ENCODE results near the gene MRGPRF.

DNA sequence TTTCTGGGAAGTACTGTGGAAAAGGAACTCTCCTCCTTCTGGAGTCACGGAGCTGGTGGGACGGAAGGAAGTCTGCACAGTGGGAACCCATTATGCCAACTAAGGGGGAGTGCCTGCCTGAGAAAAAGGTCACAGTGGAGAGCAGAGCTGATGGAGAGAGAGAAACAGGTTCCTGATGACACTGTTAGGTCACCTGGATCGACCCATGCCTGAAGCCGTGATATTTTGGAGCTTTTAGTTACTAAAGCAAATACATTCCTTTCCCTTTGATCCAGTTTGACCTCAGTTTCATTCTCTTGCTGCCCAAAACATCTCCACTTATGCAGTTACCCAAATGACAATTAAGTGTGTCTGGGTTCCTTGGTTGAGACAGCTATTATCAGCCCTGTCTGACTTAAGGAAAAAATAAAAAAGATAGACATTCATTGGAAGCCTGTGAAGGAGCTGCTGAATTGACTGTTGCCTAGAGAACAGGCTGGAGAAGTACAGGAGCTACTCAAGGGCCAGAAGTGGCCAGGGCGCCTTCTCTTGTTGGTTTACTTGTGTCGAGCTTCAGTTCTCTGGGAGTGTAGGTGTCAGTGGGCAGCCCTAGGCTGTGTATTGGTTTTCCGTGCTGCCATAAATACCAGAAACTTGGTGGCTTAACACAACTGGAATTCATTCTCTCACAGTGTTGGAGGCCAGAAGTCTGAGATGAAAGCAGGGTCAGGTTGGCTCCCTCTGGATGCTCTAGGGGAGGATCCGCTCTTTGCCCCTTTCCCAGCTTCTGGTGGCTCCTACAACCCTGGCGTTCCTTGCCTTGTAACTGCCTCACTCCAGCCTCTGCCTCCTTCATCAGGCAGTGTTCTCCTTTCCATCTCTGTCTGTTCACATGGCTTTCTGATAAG, 45.9 kb downstream of the MRGPRF start:
- TF ChIP-seq, protein P1, sequence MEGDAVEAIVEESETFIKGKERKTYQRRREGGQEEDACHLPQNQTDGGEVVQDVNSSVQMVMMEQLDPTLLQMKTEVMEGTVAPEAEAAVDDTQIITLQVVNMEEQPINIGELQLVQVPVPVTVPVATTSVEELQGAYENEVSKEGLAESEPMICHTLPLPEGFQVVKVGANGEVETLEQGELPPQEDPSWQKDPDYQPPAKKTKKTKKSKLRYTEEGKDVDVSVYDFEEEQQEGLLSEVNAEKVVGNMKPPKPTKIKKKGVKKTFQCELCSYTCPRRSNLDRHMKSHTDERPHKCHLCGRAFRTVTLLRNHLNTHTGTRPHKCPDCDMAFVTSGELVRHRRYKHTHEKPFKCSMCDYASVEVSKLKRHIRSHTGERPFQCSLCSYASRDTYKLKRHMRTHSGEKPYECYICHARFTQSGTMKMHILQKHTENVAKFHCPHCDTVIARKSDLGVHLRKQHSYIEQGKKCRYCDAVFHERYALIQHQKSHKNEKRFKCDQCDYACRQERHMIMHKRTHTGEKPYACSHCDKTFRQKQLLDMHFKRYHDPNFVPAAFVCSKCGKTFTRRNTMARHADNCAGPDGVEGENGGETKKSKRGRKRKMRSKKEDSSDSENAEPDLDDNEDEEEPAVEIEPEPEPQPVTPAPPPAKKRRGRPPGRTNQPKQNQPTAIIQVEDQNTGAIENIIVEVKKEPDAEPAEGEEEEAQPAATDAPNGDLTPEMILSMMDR (IDR thresholded peaks at IDR 0.05), result no peak
- no peak for TF ChIP-seq POLR2A (IDR thresholded peaks at IDR 0.05)

Data from body of pancreas (tissue), 4 donors.